ENCODE data around the gene ITGAV.

DNA sequence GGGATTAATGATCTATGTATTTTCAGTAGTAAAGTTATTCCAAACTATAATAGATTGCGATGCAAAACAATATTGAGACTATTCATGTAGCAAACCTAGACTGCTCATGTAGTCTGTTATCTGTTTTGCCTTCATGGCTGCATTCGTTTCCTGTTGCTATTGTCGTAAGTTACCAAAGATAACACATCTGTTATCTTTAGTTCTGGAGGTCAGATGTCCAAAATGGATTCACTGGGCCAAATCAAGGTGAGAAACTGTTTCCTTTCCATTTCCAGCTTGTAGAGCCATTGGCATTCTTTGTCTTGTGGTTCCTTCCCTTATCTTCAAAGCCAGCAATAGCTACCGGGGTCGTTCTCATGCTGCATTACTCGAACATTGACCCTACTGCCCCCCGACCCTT, 20.9 kb downstream of the ITGAV start:
- no peak for TF ChIP-seq POLR2A (IDR thresholded peaks at IDR 0.05)
- TF ChIP-seq, protein P1, sequence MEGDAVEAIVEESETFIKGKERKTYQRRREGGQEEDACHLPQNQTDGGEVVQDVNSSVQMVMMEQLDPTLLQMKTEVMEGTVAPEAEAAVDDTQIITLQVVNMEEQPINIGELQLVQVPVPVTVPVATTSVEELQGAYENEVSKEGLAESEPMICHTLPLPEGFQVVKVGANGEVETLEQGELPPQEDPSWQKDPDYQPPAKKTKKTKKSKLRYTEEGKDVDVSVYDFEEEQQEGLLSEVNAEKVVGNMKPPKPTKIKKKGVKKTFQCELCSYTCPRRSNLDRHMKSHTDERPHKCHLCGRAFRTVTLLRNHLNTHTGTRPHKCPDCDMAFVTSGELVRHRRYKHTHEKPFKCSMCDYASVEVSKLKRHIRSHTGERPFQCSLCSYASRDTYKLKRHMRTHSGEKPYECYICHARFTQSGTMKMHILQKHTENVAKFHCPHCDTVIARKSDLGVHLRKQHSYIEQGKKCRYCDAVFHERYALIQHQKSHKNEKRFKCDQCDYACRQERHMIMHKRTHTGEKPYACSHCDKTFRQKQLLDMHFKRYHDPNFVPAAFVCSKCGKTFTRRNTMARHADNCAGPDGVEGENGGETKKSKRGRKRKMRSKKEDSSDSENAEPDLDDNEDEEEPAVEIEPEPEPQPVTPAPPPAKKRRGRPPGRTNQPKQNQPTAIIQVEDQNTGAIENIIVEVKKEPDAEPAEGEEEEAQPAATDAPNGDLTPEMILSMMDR (IDR thresholded peaks at IDR 0.05) = no peak

Measured in sigmoid colon (tissue), 3 donors.